ENCODE data around the gene NFIA. TPM values are rescaled to one million over a fixed set of nuclear protein-coding genes. Genes with fewer than 3 reads are reported as not detected.

The NFIA gene
- total RNA-seq, 1 experiment from 2014 or later: 20.9 TPM

GRCh38 chr1:61078618-61079295 lies 3.6 kb upstream of the NFIA start:
- POLR2A ChIA-PET: no interaction called here
- no peak for DNase-seq (ENCODE audit: low read depth, low spot score)
- CTCF ChIA-PET: no interaction called here
- Histone ChIP-seq H3K4me1 (ENCODE audit: control insufficient read depth, insufficient read depth, low read length) (peaks cover 40% of the 10 kb centered on the region), H3K4me3 (ENCODE audit: low read depth in 2 of 2, low read length in 2 of 2) (peak overlapping the region; percentile 61 to 64), H3K9me3 (ENCODE audit: control insufficient read depth, insufficient read depth, low read depth, low read length) (no peaks in the 10 kb centered on the region), H3K27me3 (ENCODE audit: control insufficient read depth, insufficient read depth, low read length) (no peaks in the 10 kb centered on the region), H3K27ac (ENCODE audit: low read length) (peak overlapping the region; percentile 88), H3K36me3 (ENCODE audit: control insufficient read depth, insufficient read depth, low read length) (no peaks in the 10 kb centered on the region; the same call in 1 of the 2 replicates)
- no peak for ATAC-seq
- no peak for TF ChIP-seq TCF7L2 (IDR thresholded peaks at IDR 0.05; ENCODE audit: low read depth, low read length)
- intact Hi-C loops (cut with micrococcal nuclease; ENCODE audit: unreplicated experiment): no loop called here
- BruUV-seq (replicated peaks): no TSS peak
- in situ Hi-C loops (cut with HindIII; ENCODE audit: low pct_unique_long_range_greater_than_20kb, low sequenced_read_pairs): no loop called here

GRCh38 chr1:61079296-61079897 lies 3.0 kb upstream of the NFIA start:
- DNase-seq (ENCODE audit: low read depth, low spot score) (no peak), ATAC-seq (no peak)
- intact Hi-C loops (cut with micrococcal nuclease; ENCODE audit: unreplicated experiment): no loop called here
- in situ Hi-C loops (cut with HindIII; ENCODE audit: low pct_unique_long_range_greater_than_20kb, low sequenced_read_pairs): no loop called here
- Histone ChIP-seq H3K27ac (ENCODE audit: low read length) (peak overlapping the region; percentile 88), H3K9me3 (ENCODE audit: control insufficient read depth, insufficient read depth, low read depth, low read length) (no peaks in the 10 kb centered on the region), H3K36me3 (ENCODE audit: control insufficient read depth, insufficient read depth, low read length) (no peaks in the 10 kb centered on the region; the same call in 1 of the 2 replicates), H3K27me3 (ENCODE audit: control insufficient read depth, insufficient read depth, low read length) (no peaks in the 10 kb centered on the region), H3K4me1 (ENCODE audit: control insufficient read depth, insufficient read depth, low read length) (peaks cover 44% of the 10 kb centered on the region), H3K4me3 (ENCODE audit: low read depth in 2 of 2, low read length in 2 of 2) (peak overlapping the region in 1 of 2 experiments; percentile 54; a peak in 3 of 4 replicates)
- CTCF ChIA-PET: no interaction called here
- BruUV-seq (replicated peaks): no TSS peak
- POLR2A ChIA-PET: no interaction called here
- TF ChIP-seq SIN3A (IDR thresholded peaks at IDR 0.05; ENCODE audit: borderline replicate concordance, insufficient read depth, low read depth, low read length) (no peak), REST (IDR thresholded peaks at IDR 0.05; ENCODE audit: insufficient read depth in 1 of 2, low read depth in 2 of 2, low read length in 1 of 2) (no peak), TCF7L2 (IDR thresholded peaks at IDR 0.05; ENCODE audit: low read depth, low read length) (no peak), CTCF (IDR thresholded peaks at IDR 0.05) (no peak), POLR2AphosphoS5 (IDR thresholded peaks at IDR 0.05; ENCODE audit: low read depth, low read length) (no peak)

DNA sequence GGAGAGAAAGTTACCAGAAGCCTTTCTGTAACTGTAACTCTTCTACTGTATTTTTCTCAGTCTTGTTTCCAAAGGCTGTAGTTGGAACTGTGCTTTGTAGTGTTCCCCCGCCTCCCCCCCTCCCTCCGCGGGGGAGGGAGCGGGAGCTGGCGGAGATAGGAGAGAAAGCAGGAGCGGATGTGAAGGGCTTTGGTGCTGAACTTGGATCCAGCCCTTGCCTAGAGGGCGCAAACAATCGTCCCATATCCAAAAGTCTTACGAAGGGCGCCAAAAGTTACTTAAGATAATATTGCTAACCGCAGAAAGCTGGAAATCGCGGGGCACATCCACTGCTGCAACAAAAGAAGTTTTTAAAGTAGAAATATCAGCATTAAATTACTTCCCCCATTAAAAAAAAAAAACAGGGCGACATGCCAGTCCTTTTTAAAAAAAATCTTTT lies 2.4 kb upstream of the NFIA start:
- no TSS peak for BruUV-seq (replicated peaks)
- ATAC-seq (peak; percentile 54), DNase-seq (ENCODE audit: low read depth, low spot score) (peak; percentile 65)
- no peaks in the 10 kb centered on the region for H3K9me3 ChIP-seq (ENCODE audit: control insufficient read depth, insufficient read depth, low read depth, low read length)
- peaks cover 49% of the 10 kb centered on the region for H3K4me1 ChIP-seq (ENCODE audit: control insufficient read depth, insufficient read depth, low read length)
- H3K36me3 ChIP-seq (ENCODE audit: control insufficient read depth, insufficient read depth, low read length): no peaks in the 10 kb centered on the region; the same call in 1 of the 2 replicates
- in situ Hi-C loops (cut with HindIII; ENCODE audit: low pct_unique_long_range_greater_than_20kb, low sequenced_read_pairs): no loop called here
- TF ChIP-seq CTCF (IDR thresholded peaks at IDR 0.05) (peak; percentile 66), REST (IDR thresholded peaks at IDR 0.05; ENCODE audit: insufficient read depth in 1 of 2, low read depth in 2 of 2, low read length in 1 of 2) (no peak), TCF7L2 (IDR thresholded peaks at IDR 0.05; ENCODE audit: low read depth, low read length) (peak; percentile 59; the same call in 1 of the 2 replicates)
- peak overlapping the region; percentile 88 for H3K27ac ChIP-seq (ENCODE audit: low read length)
- ChIA-PET POLR2A (no interaction called here), CTCF (no interaction called here)
- peak overlapping the region; percentile 24 to 54 for H3K4me3 ChIP-seq (ENCODE audit: low read depth in 2 of 2, low read length in 2 of 2)
- intact Hi-C loops (cut with micrococcal nuclease; ENCODE audit: unreplicated experiment): loop anchor here (10.0 kb wide), 1 partner anchor 255 kb away; no protein-coding TSS in a partner anchor
- H3K27me3 ChIP-seq (ENCODE audit: control insufficient read depth, insufficient read depth, low read length): no peaks in the 10 kb centered on the region

All from Panc1 (cell line).